ENCODE results near the gene BMPER.

GRCh38 chr7:34067005-34067778, 161.9 kb downstream of the BMPER start:
- TF ChIP-seq CTCF (IDR thresholded peaks at IDR 0.05): no peak
- no peak for TF ChIP-seq SIN3A (IDR thresholded peaks at IDR 0.05; ENCODE audit: borderline replicate concordance, insufficient read depth, low read depth, low read length)
- no peak for TF ChIP-seq REST (IDR thresholded peaks at IDR 0.05; ENCODE audit: insufficient read depth in 1 of 2, low read depth in 2 of 2, low read length in 1 of 2)
- TF ChIP-seq POLR2AphosphoS5 (IDR thresholded peaks at IDR 0.05; ENCODE audit: low read depth, low read length): no peak
